DOHH2 (cell line): Measurements from ENCODE around the gene CCNB1IP1.

Experiments used
- CTCF ChIP-seq: fragments of 200-600 bp; sonication (generic); IDR thresholded peaks from one replicate; pipeline ENCODE4 v1.5.1; 2014; ENCODE audit warnings: antibody characterized with exemption, mild to moderate bottlenecking, low read depth, low read length; ENCODE audit not compliant: poor library complexity, severe bottlenecking
- EZH2phosphoT487 ChIP-seq: fragments of 200-600 bp; sonication (generic); IDR thresholded peaks from 2 replicates; pipeline ENCODE4 v1.6.1; 2017; ENCODE audit warnings: borderline replicate concordance, mild to moderate bottlenecking, antibody characterized with exemption, low read length, moderate library complexity, mixed read lengths

GRCh38 chr14:20334017-20334416 lies 938 bp upstream of the CCNB1IP1 start:
- TF ChIP-seq CTCF (no peak), EZH2phosphoT487 (no peak)
